ENCODE results near the gene CETN1. TPM values are rescaled to one million over a fixed set of nuclear protein-coding genes. Genes with fewer than 3 reads are reported as not detected.

CETN1 gene
- polyA plus RNA-seq, 1 donor from 2014 or later: not detected

- Histone ChIP-seq H3K79me2 (replicated peaks; ENCODE audit: insufficient read depth, low read length) (no peaks in the 10 kb centered on the region), H3K27ac (ENCODE audit: low read length) (no peak overlapping the region), H3K36me3 (ENCODE audit: insufficient read depth, low read length) (no peaks in the 10 kb centered on the region), H2AFZ (ENCODE audit: low read depth, low read length) (no peak overlapping the region), H3K4me3 (ENCODE audit: low read length) (no peak overlapping the region), H4K20me1 (ENCODE audit: insufficient read depth) (no peaks in the 10 kb centered on the region), H3K9me3 (ENCODE audit: low read length) (no peaks in the 10 kb centered on the region), H3K4me2 (ENCODE audit: low read length) (no peak overlapping the region), H3K9ac (ENCODE audit: low read length) (no peak overlapping the region), H3K27me3 (ENCODE audit: insufficient read depth, low read depth, low read length) (no peaks in the 10 kb centered on the region), H3F3A (ENCODE audit: insufficient read depth, low read length, poor library complexity, severe bottlenecking) (no peaks in the 10 kb centered on the region), H3K9me2 (ENCODE audit: insufficient read depth, low read length) (no peaks in the 10 kb centered on the region)
- TF ChIP-seq TAF1 (IDR thresholded peaks at IDR 0.05; ENCODE audit: low read depth) (no peak), RAD21 (conservative IDR thresholded peaks at IDR 0.05) (no peak), EP300 (conservative IDR thresholded peaks at IDR 0.05; ENCODE audit: poor library complexity, severe bottlenecking) (no peak)
- TF ChIP-seq, protein P1, sequence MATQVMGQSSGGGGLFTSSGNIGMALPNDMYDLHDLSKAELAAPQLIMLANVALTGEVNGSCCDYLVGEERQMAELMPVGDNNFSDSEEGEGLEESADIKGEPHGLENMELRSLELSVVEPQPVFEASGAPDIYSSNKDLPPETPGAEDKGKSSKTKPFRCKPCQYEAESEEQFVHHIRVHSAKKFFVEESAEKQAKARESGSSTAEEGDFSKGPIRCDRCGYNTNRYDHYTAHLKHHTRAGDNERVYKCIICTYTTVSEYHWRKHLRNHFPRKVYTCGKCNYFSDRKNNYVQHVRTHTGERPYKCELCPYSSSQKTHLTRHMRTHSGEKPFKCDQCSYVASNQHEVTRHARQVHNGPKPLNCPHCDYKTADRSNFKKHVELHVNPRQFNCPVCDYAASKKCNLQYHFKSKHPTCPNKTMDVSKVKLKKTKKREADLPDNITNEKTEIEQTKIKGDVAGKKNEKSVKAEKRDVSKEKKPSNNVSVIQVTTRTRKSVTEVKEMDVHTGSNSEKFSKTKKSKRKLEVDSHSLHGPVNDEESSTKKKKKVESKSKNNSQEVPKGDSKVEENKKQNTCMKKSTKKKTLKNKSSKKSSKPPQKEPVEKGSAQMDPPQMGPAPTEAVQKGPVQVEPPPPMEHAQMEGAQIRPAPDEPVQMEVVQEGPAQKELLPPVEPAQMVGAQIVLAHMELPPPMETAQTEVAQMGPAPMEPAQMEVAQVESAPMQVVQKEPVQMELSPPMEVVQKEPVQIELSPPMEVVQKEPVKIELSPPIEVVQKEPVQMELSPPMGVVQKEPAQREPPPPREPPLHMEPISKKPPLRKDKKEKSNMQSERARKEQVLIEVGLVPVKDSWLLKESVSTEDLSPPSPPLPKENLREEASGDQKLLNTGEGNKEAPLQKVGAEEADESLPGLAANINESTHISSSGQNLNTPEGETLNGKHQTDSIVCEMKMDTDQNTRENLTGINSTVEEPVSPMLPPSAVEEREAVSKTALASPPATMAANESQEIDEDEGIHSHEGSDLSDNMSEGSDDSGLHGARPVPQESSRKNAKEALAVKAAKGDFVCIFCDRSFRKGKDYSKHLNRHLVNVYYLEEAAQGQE (IDR thresholded peaks at IDR 0.05; ENCODE audit: borderline replicate concordance): no peak
These were observed 9.9 kb upstream of the CETN1 start for GRCh38 chr18:570256-570655.

GRCh38 chr18:570697-571096 lies 9.5 kb upstream of the CETN1 start:
- TF ChIP-seq, protein P1 (IDR thresholded peaks at IDR 0.05; ENCODE audit: borderline replicate concordance): no peak
- TF ChIP-seq SMC3 (conservative IDR thresholded peaks at IDR 0.05; ENCODE audit: poor library complexity) (no peak), TAF1 (IDR thresholded peaks at IDR 0.05; ENCODE audit: low read depth) (no peak), POLR2AphosphoS5 (IDR thresholded peaks at IDR 0.05) (no peak), MXI1 (conservative IDR thresholded peaks at IDR 0.05; ENCODE audit: poor library complexity, severe bottlenecking) (no peak), EP300 (conservative IDR thresholded peaks at IDR 0.05; ENCODE audit: poor library complexity, severe bottlenecking) (no peak), CTCF (IDR thresholded peaks at IDR 0.05; ENCODE audit: poor library complexity, severe bottlenecking) (no peak), RAD21 (conservative IDR thresholded peaks at IDR 0.05) (no peak), EZH2 (IDR thresholded peaks at IDR 0.05; ENCODE audit: borderline replicate concordance, insufficient read depth, low read length, poor library complexity, severe bottlenecking) (no peak)
- Histone ChIP-seq H3K9ac (ENCODE audit: low read length) (no peak overlapping the region), H3K79me2 (replicated peaks; ENCODE audit: insufficient read depth, low read length) (no peaks in the 10 kb centered on the region)

More at GRCh38 chr18:570697-571096, 9.5 kb upstream of the CETN1 start:
- Histone ChIP-seq H3K9me2 (ENCODE audit: insufficient read depth, low read length) (no peaks in the 10 kb centered on the region), H3F3A (ENCODE audit: insufficient read depth, low read length, poor library complexity, severe bottlenecking) (no peaks in the 10 kb centered on the region), H3K36me3 (ENCODE audit: insufficient read depth, low read length) (no peaks in the 10 kb centered on the region), H3K9me3 (ENCODE audit: low read length) (no peaks in the 10 kb centered on the region), H3K4me2 (ENCODE audit: low read length) (no peak overlapping the region), H4K20me1 (ENCODE audit: insufficient read depth) (no peaks in the 10 kb centered on the region), H3K4me3 (ENCODE audit: low read length) (no peak overlapping the region), H2AFZ (ENCODE audit: low read depth, low read length) (no peak overlapping the region), H3K27ac (ENCODE audit: low read length) (no peak overlapping the region), H3K27me3 (ENCODE audit: insufficient read depth, low read depth, low read length) (no peaks in the 10 kb centered on the region)
